Left lung (tissue), 10 donors: ENCODE results near the gene ARHGAP15. TPM values are rescaled to one million over a fixed set of nuclear protein-coding genes. Genes with fewer than 3 reads are reported as not detected.

Experiments used
- ATAC-seq: fragments of 200-7000 bp; cut with Tn5 transposase; one replicate; pipeline ENCODE4 v1.9.1; 2020; ENCODE audit warnings: moderate library complexity
- DNase-seq, 4 donors: peaks; one replicate each; pipeline ENCODE4 v3.0.0-alpha.2; 2013 to 2020
- H3K27ac ChIP-seq, 2 donors: fragments of 200-600 bp; sonication (generic) in 1 of 2; one replicate each; pipeline versions ENCODE4 v1.5.0 to v1.8.0; 2020 to 2021
- H3K27me3 ChIP-seq, 2 donors: fragments of 200-600 bp; sonication (generic) in 1 of 2; one replicate each; pipeline versions ENCODE4 v1.5.0 to v1.8.0; 2020 to 2021
- H3K36me3 ChIP-seq, 2 donors: fragments of 200-600 bp; sonication (generic) in 1 of 2; one replicate each; pipeline versions ENCODE4 v1.5.0 to v1.8.0; 2020 to 2021
- H3K4me1 ChIP-seq, 2 donors: fragments of 200-600 bp; one replicate each; pipeline ENCODE4 v1.8.0; 2021
- H3K4me3 ChIP-seq, 2 donors: fragments of 200-600 bp; sonication (generic) in 1 of 2; one replicate each; pipeline versions ENCODE4 v1.5.0 to v1.8.0; 2020 to 2021; ENCODE audit warnings: mild to moderate bottlenecking in 1 of 2
- H3K9me3 ChIP-seq, 2 donors: fragments of 200-600 bp; sonication (generic) in 1 of 2; one replicate each; pipeline versions ENCODE4 v1.5.0 to v1.8.0; 2020 to 2021
- CTCF ChIP-seq, 2 donors: fragments of 200-600 bp; sonication (generic) in 1 of 2; IDR thresholded peaks; one replicate each; pipeline versions ENCODE4 v1.5.0 to v1.8.0; 2021; ENCODE audit warnings: antibody characterized with exemption in 2 of 2
- intact Hi-C, 2 donors: fragments of 100-400 bp; cut with DNase I; formaldehyde crosslinking; loops; one replicate each; pipeline versions ENCODE4 v1.11.2 to v1.14.2; 2022
- polyA plus RNA-seq, 6 donors: library from polyadenylated mRNA; unstranded; fragments of 120-200 nt; gene quantifications; one replicate each; pipeline ENCODE4 v1.2.1, GENCODE V29; 2013; ENCODE audit not compliant: insufficient read length in 6 of 6
- total RNA-seq, 2 donors: library from RNA; stranded (reverse); fragmentation: NEBNext Ultra II Directional; extraction: Animal tissue kit (Norgen Biotek cat#: 25700); gene quantifications; one replicate each; pipeline ENCODE4 v1.2.1, GENCODE V29; 2021
- donor health status: DM: no; HTN: yes; CAD: no.
- donor health status: DM: no; HTN: no; CAD: no.

The ARHGAP15 gene
- total and polyA plus RNA-seq, 8 donors, result 16.8 to 48.3 (median 30.2) TPM

- Histone ChIP-seq H3K9me3 (no peaks in the 10 kb centered on the region), H3K36me3 (no peaks in the 10 kb centered on the region), H3K4me3 (no peak overlapping the region), H3K27ac (no peak overlapping the region), H3K27me3 (no peaks in the 10 kb centered on the region), H3K4me1 (peaks cover 0 to 16% of the 10 kb centered on the region in 2 donors)
- intact Hi-C loops, result no loop called here
- TF ChIP-seq CTCF (IDR thresholded peaks at IDR 0.05), result no peak
- DNase-seq, result peak in 1 of 4 donors; percentile 60
- peak; percentile 93 for ATAC-seq
These were observed 376.3 kb downstream of the ARHGAP15 start for GRCh38 chr2:143505542-143505941.

- no peaks in the 10 kb centered on the region for H3K9me3 ChIP-seq
- ATAC-seq (peak; percentile 96), DNase-seq (peak in 1 of 4 donors; percentile 78)
- peak; percentile 60 to 62 for TF ChIP-seq CTCF (IDR thresholded peaks at IDR 0.05)
- no peak overlapping the region for H3K27ac ChIP-seq
- H3K4me3 ChIP-seq, result no peak overlapping the region
- no peaks in the 10 kb centered on the region for H3K36me3 ChIP-seq
- H3K27me3 ChIP-seq, result no peaks in the 10 kb centered on the region
- H3K4me1 ChIP-seq, result peaks cover 0 to 8% of the 10 kb centered on the region in 2 donors
- intact Hi-C loops, result no loop called here
These were observed 383.9 kb downstream of the ARHGAP15 start for GRCh38 chr2:143513081-143513480.

- intact Hi-C loops, result no loop called here
- DNase-seq (no peak), ATAC-seq (no peak)
- Histone ChIP-seq H3K9me3 (no peaks in the 10 kb centered on the region), H3K4me3 (no peak overlapping the region), H3K36me3 (peaks cover 0 to 4% of the 10 kb centered on the region in 2 donors), H3K27me3 (no peaks in the 10 kb centered on the region), H3K4me1 (peaks cover 0 to 8% of the 10 kb centered on the region in 2 donors), H3K27ac (no peak overlapping the region)
- no peak for TF ChIP-seq CTCF (IDR thresholded peaks at IDR 0.05)
These were observed 385.2 kb downstream of the ARHGAP15 start for GRCh38 chr2:143514413-143514812.

- DNase-seq, result no peak
- intact Hi-C loops, result no loop called here
- TF ChIP-seq CTCF (IDR thresholded peaks at IDR 0.05), result no peak
- peaks cover 0 to 8% of the 10 kb centered on the region in 2 donors for H3K4me1 ChIP-seq
- ATAC-seq, result no peak
- no peak overlapping the region for H3K27ac ChIP-seq
- no peak overlapping the region for H3K4me3 ChIP-seq
- no peaks in the 10 kb centered on the region for H3K27me3 ChIP-seq
- H3K36me3 ChIP-seq, result peaks cover 0 to 9% of the 10 kb centered on the region in 2 donors
- no peaks in the 10 kb centered on the region for H3K9me3 ChIP-seq
These were observed 386.1 kb downstream of the ARHGAP15 start for GRCh38 chr2:143515318-143515717.

- Histone ChIP-seq H3K36me3 (peaks cover 0 to 9% of the 10 kb centered on the region in 2 donors), H3K27me3 (no peaks in the 10 kb centered on the region), H3K4me1 (no peaks in the 10 kb centered on the region), H3K27ac (no peak overlapping the region), H3K4me3 (no peak overlapping the region), H3K9me3 (no peaks in the 10 kb centered on the region)
- TF ChIP-seq CTCF (IDR thresholded peaks at IDR 0.05), result no peak
- ATAC-seq (no peak), DNase-seq (no peak)
- intact Hi-C loops, result no loop called here
These were observed 390.3 kb downstream of the ARHGAP15 start for GRCh38 chr2:143519521-143519920.
